GM12865 (cell line): ENCODE measurements around the gene EML1.
"Not testable (repeated sequence)": the region's sequence is repeated elsewhere in the genome, so short reads cannot be mapped to it uniquely, and the experiment has no call there.

Source experiments
- DNase-seq: peaks from one replicate; pipeline ENCODE4 v3.0.0; 2010; ENCODE audit warnings: low read depth
- H3K4me3 ChIP-seq: 2 replicates; pipeline ENCODE4 v1.5.1; 2011; ENCODE audit warnings: mild to moderate bottlenecking, low read depth, low read length, control low read depth
- CTCF ChIP-seq: IDR thresholded peaks from 2 replicates; pipeline ENCODE4 v1.5.1; 2011; ENCODE audit warnings: low read length, control low read depth, low read depth, inconsistent platforms; ENCODE audit not compliant: insufficient read depth; ENCODE audit errors: missing control alignments

Gene EML1

DNA sequence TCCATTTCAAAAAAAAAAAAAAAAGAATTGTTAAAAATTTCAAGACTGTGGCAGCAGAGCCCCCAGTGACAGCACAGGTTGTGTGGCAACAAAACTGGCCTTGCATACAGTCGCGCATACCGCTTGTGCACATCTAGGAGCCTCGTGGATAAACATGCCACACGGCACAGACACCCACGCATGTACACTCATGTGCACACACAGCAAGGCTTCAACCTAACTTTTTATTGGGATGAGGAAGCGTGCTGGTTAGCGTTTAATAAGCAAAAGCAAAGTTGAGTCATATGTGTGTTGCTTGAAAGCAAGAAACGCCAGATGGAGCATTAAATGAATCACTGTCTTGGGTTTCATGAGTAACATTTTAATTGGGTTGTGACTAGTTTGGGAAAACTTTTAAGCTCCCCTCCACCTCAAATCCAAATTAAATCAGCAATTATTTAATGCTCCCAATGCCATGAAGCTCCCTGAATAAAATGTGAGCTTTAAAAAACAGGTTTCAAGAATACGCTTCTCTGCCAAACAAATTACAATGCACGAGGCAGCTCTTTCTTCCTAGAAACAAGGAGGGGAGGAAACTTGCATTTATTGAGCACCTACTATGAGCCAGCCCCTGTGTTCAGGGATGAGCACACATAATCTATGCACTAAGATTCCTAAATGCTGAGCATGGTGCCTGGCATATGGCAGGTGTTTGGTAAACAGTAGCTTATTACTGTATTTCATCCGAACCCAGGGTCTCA, 35.7 kb upstream of the EML1 start:
- DNase-seq = no peak
- H3K4me3 ChIP-seq = no peak overlapping the region
- no peak for TF ChIP-seq CTCF

GRCh38 chr14:99758121-99758821, 34.9 kb upstream of the EML1 start:
- H3K4me3 ChIP-seq = no peak overlapping the region
- no peak for DNase-seq
- no peak for TF ChIP-seq CTCF

GRCh38 chr14:99758872-99759545, 34.2 kb upstream of the EML1 start:
- no peak for DNase-seq
- no peak for TF ChIP-seq CTCF
- H3K4me3 ChIP-seq = no peak overlapping the region

DNA sequence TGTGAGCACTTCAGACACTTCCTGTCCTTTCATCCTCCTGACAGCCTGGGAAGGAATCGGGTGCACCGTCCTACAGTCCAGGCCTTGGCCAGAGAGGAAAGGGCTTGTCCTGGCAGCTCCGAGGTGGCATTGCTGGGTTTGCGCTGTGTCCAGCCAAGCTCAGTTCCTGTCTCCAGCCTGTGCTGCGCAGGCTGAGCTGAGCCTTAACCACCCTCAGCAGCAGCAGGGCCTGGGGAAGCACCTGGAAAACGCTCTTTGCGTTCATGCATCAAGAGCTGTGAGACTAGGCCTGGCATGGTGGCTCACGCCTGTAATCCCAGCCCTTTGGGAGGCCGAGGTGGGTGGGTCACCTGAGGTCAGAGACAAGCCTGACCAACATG, 33.7 kb upstream of the EML1 start:
- peak; percentile 27 for DNase-seq
- no peak overlapping the region for H3K4me3 ChIP-seq
- no peak for TF ChIP-seq CTCF

- no peak for TF ChIP-seq CTCF
- no peak overlapping the region for H3K4me3 ChIP-seq
- DNase-seq = no peak
Observed at GRCh38 chr14:99760817-99761216, 32.4 kb upstream of the EML1 start.

GRCh38 chr14:99762911-99763310, 30.3 kb upstream of the EML1 start:
- not testable (repeated sequence) for DNase-seq, H3K4me3 ChIP-seq

GRCh38 chr14:99763527-99764221, 29.5 kb upstream of the EML1 start:
- H3K4me3 ChIP-seq = no peak overlapping the region
- TF ChIP-seq CTCF = no peak
- no peak for DNase-seq
